Measurements from ENCODE around the gene HLA-DMA.
"Not testable (repeated sequence)": the region's sequence is repeated elsewhere in the genome, so short reads cannot be mapped to it uniquely, and the experiment has no call there.

Gene HLA-DMA

DNA sequence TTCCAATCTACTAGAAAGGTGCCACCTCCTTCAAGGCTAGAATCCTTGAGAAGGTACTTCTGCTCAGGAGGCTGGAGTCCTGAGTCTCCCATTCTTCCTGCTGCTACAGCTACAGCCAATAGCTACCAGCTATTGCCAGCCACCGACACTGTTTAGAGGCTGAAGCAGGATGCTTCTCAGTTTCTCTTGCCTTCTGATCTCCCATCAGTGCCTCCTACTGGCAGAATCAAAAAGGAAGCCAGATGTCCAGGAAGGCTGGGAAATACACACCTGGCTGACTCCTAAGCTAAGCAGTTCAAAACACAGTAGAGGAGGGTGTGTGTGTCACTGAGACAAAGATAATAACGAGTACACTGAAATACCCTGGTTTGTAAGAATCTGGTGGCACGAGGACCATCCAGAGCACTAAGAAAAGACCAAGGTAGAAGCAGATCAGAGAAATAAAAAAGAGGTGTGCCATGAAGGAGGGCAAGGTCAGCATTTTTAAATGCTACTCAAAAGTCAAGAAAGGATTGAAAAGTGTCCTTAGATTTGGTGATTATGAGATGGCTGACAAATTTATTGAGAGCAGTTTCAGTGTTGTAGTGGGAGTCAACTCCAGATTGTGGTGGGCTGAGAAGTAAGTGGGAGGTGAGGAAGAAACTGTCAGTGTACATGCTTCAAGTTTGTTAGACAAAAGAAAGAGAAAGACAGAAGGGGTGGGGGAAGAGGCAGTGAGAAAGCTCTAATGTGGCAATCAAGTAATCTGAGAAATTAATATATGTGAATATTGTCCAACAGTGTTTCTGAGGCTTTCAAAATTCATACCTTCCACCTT, 2.3 kb upstream of the HLA-DMA start:
- Histone ChIP-seq H3K4me3 (no peak overlapping the region), H3K9me3 (no peaks in the 10 kb centered on the region)

DNA sequence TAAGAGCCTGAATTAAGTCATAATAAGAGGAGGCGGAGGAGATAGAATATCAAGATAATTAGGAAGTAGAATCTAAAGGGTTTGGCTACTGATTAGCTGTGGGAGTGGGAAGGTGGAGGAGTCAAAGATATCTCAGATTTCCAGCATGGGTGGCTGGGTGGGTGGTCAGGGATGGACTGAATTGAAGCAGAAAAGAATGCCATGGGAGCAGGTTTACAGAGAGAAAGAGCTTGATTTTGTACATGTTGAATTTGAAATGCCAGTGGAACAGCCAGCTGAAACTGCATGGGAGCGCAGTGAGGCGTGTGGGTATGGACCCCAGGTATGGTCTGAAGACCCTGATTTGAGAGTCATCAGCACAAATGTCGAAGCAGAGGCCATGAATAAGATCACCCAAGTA, 1.4 kb upstream of the HLA-DMA start:
- no peak for DNase-seq (ENCODE audit: low spot score in 2 of 2)
- H3K4me1 ChIP-seq: no peaks in the 10 kb centered on the region
- H3K36me3 ChIP-seq (replicated peaks): no peaks in the 10 kb centered on the region
- no peaks in the 10 kb centered on the region for H3K9me3 ChIP-seq
- in situ Hi-C loops (cut with MboI; ENCODE audit: low sequenced_read_pairs): no loop called here
- H3K27me3 ChIP-seq (ENCODE audit: low read depth): no peaks in the 10 kb centered on the region
- H3K4me3 ChIP-seq: no peak overlapping the region

More for the DNA sequence above, 2.3 kb upstream of the HLA-DMA start:
- Histone ChIP-seq H3K27me3 (ENCODE audit: low read depth) (no peaks in the 10 kb centered on the region), H3K36me3 (replicated peaks) (no peaks in the 10 kb centered on the region), H3K4me1 (no peaks in the 10 kb centered on the region)
- peak; percentile 15 to 41 for DNase-seq (ENCODE audit: low spot score in 2 of 2)
- in situ Hi-C loops (cut with MboI; ENCODE audit: low sequenced_read_pairs): no loop called here

DNA sequence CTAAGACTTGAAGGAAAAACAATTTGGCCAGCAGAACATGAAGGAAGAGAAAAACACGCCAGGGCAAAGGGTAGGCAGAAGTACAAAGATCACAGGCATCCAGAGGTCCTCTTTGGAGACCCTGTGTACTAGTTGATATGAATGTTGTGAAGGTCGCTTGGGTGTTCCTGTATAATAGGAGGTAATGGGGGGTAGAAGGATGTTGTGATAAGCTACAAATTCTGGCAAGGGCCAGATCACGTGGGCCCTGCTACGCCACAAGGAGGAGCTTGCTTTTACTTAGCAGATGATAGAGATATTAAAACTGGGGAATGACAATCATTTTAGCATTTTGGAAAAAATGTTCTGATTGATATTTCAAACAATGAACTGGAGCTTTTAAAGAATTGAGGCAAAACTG, 878 bp upstream of the HLA-DMA start:
- no peaks in the 10 kb centered on the region for H3K36me3 ChIP-seq (replicated peaks)
- in situ Hi-C loops (cut with MboI; ENCODE audit: low sequenced_read_pairs): no loop called here
- no peaks in the 10 kb centered on the region for H3K27me3 ChIP-seq (ENCODE audit: low read depth)
- H3K4me1 ChIP-seq: no peaks in the 10 kb centered on the region
- no peak overlapping the region for H3K4me3 ChIP-seq
- DNase-seq (ENCODE audit: low spot score in 2 of 2): no peak
- no peaks in the 10 kb centered on the region for H3K9me3 ChIP-seq

DNA sequence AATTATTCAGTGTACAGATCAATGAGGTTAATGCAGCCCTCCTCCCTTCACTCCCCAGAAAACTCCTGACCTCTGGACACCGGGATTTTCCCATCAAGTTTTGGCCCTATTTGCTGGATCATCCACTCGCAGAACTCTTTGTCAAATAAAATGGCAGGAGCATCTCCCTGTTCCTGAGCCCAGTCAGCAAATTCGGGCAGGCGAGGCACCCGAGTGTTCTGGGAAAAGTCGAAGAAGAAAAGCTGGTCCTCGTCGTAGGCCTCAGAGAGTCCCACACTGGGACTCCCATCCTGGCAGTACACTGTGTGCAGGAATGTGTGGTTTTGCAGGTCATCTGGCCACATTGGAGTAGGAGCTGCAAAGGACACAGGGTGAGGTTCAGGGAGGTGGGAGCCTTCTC, 2.4 kb downstream of the HLA-DMA start:
- Histone ChIP-seq H3K36me3 (replicated peaks) (no peaks in the 10 kb centered on the region), H3K9me3 (no peaks in the 10 kb centered on the region), H3K4me3 (no peak overlapping the region), H3K4me1 (no peaks in the 10 kb centered on the region), H3K27me3 (ENCODE audit: low read depth) (no peaks in the 10 kb centered on the region)
- in situ Hi-C loops (cut with MboI; ENCODE audit: low sequenced_read_pairs): no loop called here
- DNase-seq (ENCODE audit: low spot score in 2 of 2): no peak

DNA sequence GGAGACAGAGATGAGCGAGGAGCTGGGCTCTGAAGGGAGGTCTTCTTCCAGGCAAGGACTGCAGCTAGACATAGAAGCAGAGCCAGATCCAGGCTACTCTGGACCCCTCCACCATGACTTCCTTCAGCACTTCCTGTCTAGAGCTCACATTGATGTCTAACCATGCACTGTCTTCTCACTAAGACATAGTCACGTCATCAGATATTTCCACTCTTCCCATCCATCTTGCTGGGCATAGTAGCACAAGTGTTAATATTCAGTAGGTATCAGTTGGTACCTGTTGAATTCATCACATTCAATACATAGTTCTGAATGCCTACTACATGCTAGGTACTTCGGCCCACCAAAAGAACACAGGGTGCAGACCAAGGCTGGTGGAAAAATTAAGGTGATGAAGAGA, 2.9 kb downstream of the HLA-DMA start:
- Histone ChIP-seq H3K9me3 (no peaks in the 10 kb centered on the region), H3K27me3 (ENCODE audit: low read depth) (no peaks in the 10 kb centered on the region), H3K4me1 (no peaks in the 10 kb centered on the region), H3K4me3 (no peak overlapping the region), H3K36me3 (replicated peaks) (no peaks in the 10 kb centered on the region)
- DNase-seq (ENCODE audit: low spot score in 2 of 2): no peak
- in situ Hi-C loops (cut with MboI; ENCODE audit: low sequenced_read_pairs): no loop called here

DNA sequence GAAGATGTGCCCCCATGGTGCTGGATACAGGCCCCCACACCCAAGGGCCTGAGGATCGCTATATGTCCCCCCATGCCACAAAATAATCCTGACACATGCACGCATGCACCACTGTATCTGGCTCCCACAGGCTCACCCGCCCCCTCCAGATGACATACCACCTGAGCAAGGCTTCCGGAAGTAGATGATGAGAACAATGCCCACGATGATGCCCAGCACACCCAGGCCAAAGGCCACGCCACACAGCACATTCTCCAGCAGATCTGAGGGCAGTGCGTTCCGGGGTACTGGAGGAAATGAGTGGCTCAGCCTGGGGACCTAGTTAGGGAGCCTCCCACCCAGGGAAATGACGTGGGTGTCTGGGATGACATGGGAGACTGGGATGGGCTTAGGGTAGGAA, 3.8 kb downstream of the HLA-DMA start:
- no peaks in the 10 kb centered on the region for H3K9me3 ChIP-seq
- no peaks in the 10 kb centered on the region for H3K4me1 ChIP-seq
- no peaks in the 10 kb centered on the region for H3K36me3 ChIP-seq (replicated peaks)
- in situ Hi-C loops (cut with MboI; ENCODE audit: low sequenced_read_pairs): no loop called here
- no peak overlapping the region for H3K4me3 ChIP-seq
- no peak for DNase-seq (ENCODE audit: low spot score in 2 of 2)
- H3K27me3 ChIP-seq (ENCODE audit: low read depth): no peaks in the 10 kb centered on the region

DNA sequence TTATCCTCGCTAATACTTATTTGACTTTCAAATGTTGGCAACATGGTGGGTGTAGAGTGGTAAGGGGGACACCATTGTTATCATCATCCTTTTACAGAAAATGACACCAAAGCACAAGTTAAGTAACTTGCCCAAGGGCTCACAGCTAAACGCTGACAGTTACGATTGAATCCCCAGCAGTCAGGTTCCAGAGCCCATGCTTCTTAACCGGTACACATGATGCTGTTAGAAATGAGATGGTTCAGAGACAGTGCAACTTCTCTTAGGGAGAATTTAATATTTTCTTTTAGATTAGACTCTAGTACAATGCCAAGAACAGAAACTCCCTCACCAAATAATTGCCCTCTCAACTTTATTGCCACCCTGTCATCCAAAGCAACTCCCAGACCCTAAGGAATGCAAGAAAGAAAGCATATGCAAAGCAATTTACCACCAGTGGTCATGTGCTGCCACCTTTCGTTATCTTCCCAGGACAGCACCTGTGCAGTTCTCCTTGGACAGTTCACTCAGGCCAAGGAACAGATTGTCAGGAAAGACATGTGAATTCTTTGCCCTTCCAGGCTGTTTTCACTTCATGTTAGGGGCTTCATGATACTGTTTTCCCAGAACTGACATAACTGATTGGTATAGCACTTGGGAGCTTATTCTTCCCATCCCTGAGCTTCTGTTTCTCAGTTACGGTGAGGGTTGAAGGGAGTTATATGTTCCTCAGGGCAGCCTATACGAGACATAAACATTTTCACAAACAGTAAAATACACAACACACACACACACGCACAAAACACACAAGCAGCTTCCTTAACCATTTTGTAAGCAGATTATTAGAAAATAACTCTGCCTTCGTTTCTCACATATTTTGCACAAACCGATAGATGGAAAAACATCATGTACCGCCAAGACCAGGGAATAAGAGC, 5.1 kb downstream of the HLA-DMA start:
- H3K9me3 ChIP-seq: no peaks in the 10 kb centered on the region
- 0 out of 2 replicates have a peak, but pooled peaks cover 3% of the 10 kb centered on the region for H3K27me3 ChIP-seq (ENCODE audit: low read depth)
- DNase-seq (ENCODE audit: low spot score in 2 of 2): peak; percentile 22 to 48
- no peak overlapping the region for H3K4me3 ChIP-seq
- no peaks in the 10 kb centered on the region for H3K36me3 ChIP-seq (replicated peaks)
- H3K4me1 ChIP-seq: no peaks in the 10 kb centered on the region
- in situ Hi-C loops (cut with MboI; ENCODE audit: low sequenced_read_pairs): no loop called here

DNA sequence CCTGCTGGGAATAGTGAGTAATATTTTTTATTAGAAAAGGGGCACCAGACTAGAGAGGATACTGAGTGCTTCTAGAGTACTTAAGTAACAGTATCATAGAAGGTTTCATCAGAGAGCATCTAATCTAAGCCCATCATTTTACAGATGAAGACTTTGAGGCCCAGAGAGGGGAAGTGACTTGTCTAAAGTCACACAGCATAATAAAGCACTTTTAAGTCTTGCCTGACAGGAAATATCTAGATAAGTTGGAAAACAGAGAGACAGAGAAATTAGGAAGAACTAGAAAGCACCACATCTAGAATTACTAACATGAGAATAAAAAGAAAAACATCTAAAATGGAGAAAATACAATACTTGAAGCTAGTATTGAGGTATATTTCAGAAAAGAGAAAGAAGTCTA, 6.0 kb downstream of the HLA-DMA start:
- no peak for DNase-seq (ENCODE audit: low spot score in 2 of 2)
- no peaks in the 10 kb centered on the region for H3K36me3 ChIP-seq (replicated peaks)
- H3K9me3 ChIP-seq: no peaks in the 10 kb centered on the region
- H3K4me3 ChIP-seq: no peak overlapping the region
- no peaks in the 10 kb centered on the region for H3K4me1 ChIP-seq
- 0 out of 2 replicates have a peak, but pooled peaks cover 3% of the 10 kb centered on the region for H3K27me3 ChIP-seq (ENCODE audit: low read depth)
- in situ Hi-C loops (cut with MboI; ENCODE audit: low sequenced_read_pairs): no loop called here

DNA sequence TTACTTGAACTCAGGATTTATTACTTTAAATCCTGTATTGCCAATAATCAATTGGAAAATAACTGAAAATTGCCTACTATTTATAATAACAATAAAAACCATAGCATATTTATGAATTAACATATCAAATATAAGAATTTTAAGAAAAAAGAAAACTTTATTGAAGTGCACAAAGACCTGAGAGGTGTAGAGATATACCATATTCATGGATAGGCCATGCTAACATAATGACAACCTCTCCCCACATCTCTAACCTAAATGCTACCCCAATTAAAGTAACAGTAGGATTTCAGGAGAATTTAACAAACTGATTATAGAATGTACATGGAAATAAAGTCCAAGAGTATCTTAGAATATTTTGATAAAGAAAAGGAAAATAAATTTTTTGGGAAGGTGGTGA, 6.9 kb downstream of the HLA-DMA start:
- DNase-seq (ENCODE audit: low spot score in 2 of 2): no peak
- no peak overlapping the region for H3K4me3 ChIP-seq
- peaks cover 5% of the 10 kb centered on the region; the same call in 1 of the 2 replicates for H3K27me3 ChIP-seq (ENCODE audit: low read depth)
- H3K36me3 ChIP-seq (replicated peaks): no peaks in the 10 kb centered on the region
- no peaks in the 10 kb centered on the region for H3K9me3 ChIP-seq
- in situ Hi-C loops (cut with MboI; ENCODE audit: low sequenced_read_pairs): no loop called here
- no peaks in the 10 kb centered on the region for H3K4me1 ChIP-seq

DNA sequence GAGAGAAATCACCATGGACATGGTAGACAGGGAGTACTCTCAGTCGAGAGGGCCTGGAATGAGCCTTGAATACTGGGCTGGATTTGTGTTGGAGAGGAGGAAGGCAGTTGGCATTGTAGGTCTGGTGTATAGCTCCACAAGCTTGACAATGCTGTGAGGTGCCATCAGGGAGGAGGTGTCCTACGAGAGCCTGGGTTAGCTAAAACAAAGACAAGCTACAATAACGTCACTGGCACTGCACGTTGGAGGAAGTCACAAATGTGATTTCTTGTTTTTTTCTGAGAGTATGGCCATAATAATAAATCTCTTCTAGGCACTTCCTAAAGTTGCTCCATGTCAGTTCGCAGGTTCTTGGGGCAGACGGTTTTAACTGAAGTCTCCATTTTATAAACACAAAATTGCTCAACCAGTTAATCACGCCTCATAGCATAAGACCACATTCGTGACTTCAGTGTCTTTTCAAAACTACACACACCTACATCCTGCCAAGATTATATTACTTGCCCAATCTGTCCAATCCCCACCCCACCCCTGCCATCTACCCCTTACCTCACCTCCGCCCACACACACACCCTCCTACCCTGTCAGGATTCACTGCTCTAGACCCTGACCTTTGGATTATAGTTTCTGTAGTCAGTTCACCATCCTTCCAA, 7.7 kb downstream of the HLA-DMA start:
- Histone ChIP-seq H3K4me1 (no peaks in the 10 kb centered on the region), H3K36me3 (replicated peaks) (no peaks in the 10 kb centered on the region), H3K9me3 (no peaks in the 10 kb centered on the region), H3K27me3 (ENCODE audit: low read depth) (peaks cover 11% of the 10 kb centered on the region), H3K4me3 (no peak overlapping the region)
- no peak for DNase-seq (ENCODE audit: low spot score in 2 of 2)
- in situ Hi-C loops (cut with MboI; ENCODE audit: low sequenced_read_pairs): no loop called here

DNA sequence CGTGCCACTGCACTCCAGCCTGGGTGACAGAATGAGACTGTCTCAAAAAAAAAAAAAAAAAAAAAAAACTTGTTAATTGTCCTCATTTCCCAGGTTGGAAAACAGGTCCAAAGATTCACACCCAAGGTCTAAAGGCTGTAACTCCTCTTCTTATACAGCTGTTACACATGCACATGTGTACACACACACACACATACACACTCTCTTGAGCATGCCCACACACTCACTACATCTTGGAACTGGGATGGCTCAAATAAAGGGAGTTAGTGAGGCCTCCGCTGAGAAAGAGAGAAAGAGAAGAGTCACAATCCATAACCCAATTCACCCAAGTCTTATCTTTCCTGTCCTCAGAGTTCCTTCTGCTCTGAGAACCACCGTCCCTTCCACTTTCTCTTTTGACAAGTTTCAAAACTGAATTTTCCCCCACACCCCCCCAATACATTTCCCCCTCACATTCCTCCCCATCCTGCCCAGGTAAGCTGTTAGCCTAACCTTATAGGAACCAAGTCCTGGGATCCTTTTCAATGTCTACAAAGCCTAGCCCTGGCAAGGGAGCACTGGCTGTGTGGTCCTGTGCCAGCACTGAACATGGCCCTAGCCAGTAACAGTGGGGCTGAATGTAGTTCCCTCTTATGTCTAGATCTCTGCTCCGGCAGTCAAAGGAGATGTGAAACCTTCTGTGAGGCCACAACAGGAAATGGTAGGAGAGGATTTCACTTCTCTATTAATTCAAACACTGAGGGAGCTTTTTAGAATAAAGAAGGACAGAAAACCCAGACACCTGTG, 8.8 kb downstream of the HLA-DMA start:
- no peak for DNase-seq (ENCODE audit: low spot score in 2 of 2)
- peaks cover 14% of the 10 kb centered on the region for H3K27me3 ChIP-seq (ENCODE audit: low read depth)
- H3K9me3 ChIP-seq: no peaks in the 10 kb centered on the region
- in situ Hi-C loops (cut with MboI; ENCODE audit: low sequenced_read_pairs): no loop called here
- H3K4me1 ChIP-seq: no peaks in the 10 kb centered on the region
- H3K4me3 ChIP-seq: no peak overlapping the region
- no peaks in the 10 kb centered on the region for H3K36me3 ChIP-seq (replicated peaks)

DNA sequence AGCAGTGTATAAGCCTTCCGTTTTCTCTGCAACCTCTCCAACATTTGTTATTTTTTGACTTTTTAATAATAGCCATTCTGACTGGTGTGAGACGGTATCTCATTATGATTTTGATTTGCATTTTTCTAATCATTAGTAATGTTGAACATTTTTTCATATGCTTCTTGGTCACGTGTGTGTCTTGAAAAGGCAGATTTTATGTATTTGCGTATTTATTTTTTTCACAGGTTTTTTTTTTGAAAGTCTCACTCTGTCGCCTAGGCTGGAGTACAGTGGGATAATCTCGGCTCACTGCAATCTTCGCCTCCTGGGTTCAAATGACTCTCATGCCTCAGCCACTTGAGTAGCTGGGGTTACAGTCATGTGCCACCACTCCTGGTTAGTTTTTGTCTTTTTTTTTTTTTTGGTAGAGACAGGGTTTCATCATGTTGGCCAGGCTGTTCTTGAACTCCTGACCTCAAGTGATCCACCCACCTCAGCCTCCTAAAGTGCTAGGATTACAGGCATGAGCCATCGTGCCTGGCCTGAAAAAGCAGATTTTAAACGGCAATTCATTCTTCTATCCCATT, 10.3 kb downstream of the HLA-DMA start:
- H3K4me1 ChIP-seq; DNase-seq (ENCODE audit: low spot score in 2 of 2); H3K4me3 ChIP-seq; H3K36me3 ChIP-seq (replicated peaks); in situ Hi-C loops (cut with MboI; ENCODE audit: low sequenced_read_pairs); H3K9me3 ChIP-seq: not testable (repeated sequence)
- peaks cover 24% of the 10 kb centered on the region for H3K27me3 ChIP-seq (ENCODE audit: low read depth)

DNA sequence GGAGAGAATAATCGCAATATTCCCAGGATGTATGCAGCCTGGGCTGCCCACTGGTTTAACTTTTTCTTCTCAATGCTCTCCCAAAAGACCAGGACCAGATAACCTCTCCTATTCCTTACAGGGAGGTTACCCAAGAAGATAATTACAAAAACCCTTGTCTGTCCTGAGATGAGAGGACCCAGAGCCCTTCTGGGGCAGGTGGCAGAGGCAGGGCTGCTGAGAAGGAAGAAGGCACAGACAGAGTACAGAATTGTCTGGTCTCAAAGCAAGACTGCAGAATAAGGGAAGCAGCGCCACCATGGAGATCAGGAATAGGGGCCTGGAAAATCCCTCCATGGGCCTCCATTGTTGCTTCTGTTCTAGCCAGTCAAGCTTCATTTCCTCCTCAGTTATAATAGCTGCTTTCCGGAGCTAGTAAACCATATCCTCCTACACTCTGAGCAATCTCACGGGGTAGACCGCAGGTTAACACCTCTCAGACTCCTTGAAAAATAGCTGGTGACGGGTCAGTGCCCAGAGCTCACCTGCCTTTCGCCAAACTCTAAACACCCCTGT, 11.6 kb downstream of the HLA-DMA start:
- in situ Hi-C loops (cut with MboI; ENCODE audit: low sequenced_read_pairs): no loop called here
- Histone ChIP-seq H3K4me3 (no peak overlapping the region), H3K27me3 (ENCODE audit: low read depth) (peaks cover 37% of the 10 kb centered on the region), H3K4me1 (no peaks in the 10 kb centered on the region), H3K9me3 (no peaks in the 10 kb centered on the region), H3K36me3 (replicated peaks) (no peaks in the 10 kb centered on the region)
- DNase-seq (ENCODE audit: low spot score in 2 of 2): peak in 1 of 2 experiments; percentile 11

All from HAP-1 (cell line).